Esophagus squamous epithelium (tissue), 5 donors: ENCODE measurements around the gene GALNT2. TPM values are rescaled to one million over a fixed set of nuclear protein-coding genes. Genes with fewer than 3 reads are reported as not detected.

Experiments used
- DNase-seq: peaks from one replicate; lab custom pipeline; 2025; lab: John Stamatoyannopoulos, UW
- H3K27ac ChIP-seq, 4 donors: fragments of 200-600 bp; sonication (generic); one replicate each; pipeline ENCODE4 v1.5.1; 2016 to 2019; ENCODE audit warnings: mild to moderate bottlenecking in 1 of 4
- H3K27me3 ChIP-seq, 4 donors: fragments of 200-600 bp; sonication (generic); 1 replicate in 3 of 4; 2 replicates in 1 of 4; pipeline versions ENCODE4 v1.5.1 to v1.6.0; 2017 to 2021; ENCODE audit warnings: antibody characterized with exemption in 1 of 4
- H3K36me3 ChIP-seq, 3 donors: fragments of 200-600 bp; sonication (generic); one replicate each; pipeline ENCODE4 v1.5.1; 2016 to 2019
- H3K4me1 ChIP-seq, 3 donors: fragments of 200-600 bp; sonication (generic); one replicate each; pipeline ENCODE4 v1.5.1; 2017 to 2019
- H3K4me3 ChIP-seq, 4 donors: fragments of 200-600 bp; sonication (generic); 1 replicate in 3 of 4; 2 replicates in 1 of 4; pipeline ENCODE4 v1.5.1; 2016 to 2019; ENCODE audit warnings: mild to moderate bottlenecking in 2 of 4, moderate library complexity in 1 of 4
- H3K9me3 ChIP-seq, 3 donors: fragments of 200-600 bp; sonication (generic); one replicate each; pipeline ENCODE4 v1.5.1; 2016 to 2019
- CTCF ChIP-seq, 6 experiments: fragments of 450-650 bp in 4 of 6; fragments of 200-600 bp in 2 of 6; sonication (generic) in 2 of 6; IDR thresholded peaks; one replicate each; pipeline ENCODE4 v1.5.1; 2016 to 2019; ENCODE audit warnings: antibody characterized with exemption in 6 of 6, mild to moderate bottlenecking in 4 of 6, moderate library complexity in 4 of 6
- POLR2A ChIP-seq, 4 donors: fragments of 450-650 bp; IDR thresholded peaks; one replicate each; pipeline ENCODE4 v1.6.1; 2017; ENCODE audit warnings: antibody characterized with exemption in 4 of 4, mild to moderate bottlenecking in 4 of 4, moderate library complexity in 3 of 4
- WGBS, 2 donors: methylation state at CpG; one replicate each; pipeline ENCODE4 v1.1.5; 2018; 5-methylcytosine and 5-hydroxymethylcytosine counted together
- intact Hi-C: fragments of 100-400 bp; cut with DNase I; formaldehyde crosslinking; loops from one replicate; pipeline ENCODE4 v1.15.0; 2022
- total RNA-seq, 4 donors: library from RNA; depleted of rRNA; stranded (reverse); fragments of >200 nt; gene quantifications; one replicate each; pipeline ENCODE4 v1.1.0, GENCODE V29; 2016
- donor health status: DM: yes; HTN: yes; CAD: no.

The GALNT2 gene
- total RNA-seq, 4 donors from 2014 or later, result 25.8 to 36.2 (median 31.0) TPM

GRCh38 chr1:230136453-230137336, 69.7 kb downstream of the GALNT2 start:
- 66 to 86% methylated on average over 10 to 30 of the region's 34 CpGs for WGBS, 2 donors
- peaks cover 0 to 24% (median 0%) of the 10 kb centered on the region in 3 donors for H3K4me1 ChIP-seq
- H3K4me3 ChIP-seq, result no peak overlapping the region
- peaks cover 0 to 13% (median 0%) of the 10 kb centered on the region in 3 donors for H3K36me3 ChIP-seq
- TF ChIP-seq CTCF (IDR thresholded peaks at IDR 0.05) (no peak), POLR2A (IDR thresholded peaks at IDR 0.05) (no peak)
- no peaks in the 10 kb centered on the region for H3K27me3 ChIP-seq
- no peak for DNase-seq
- no peaks in the 10 kb centered on the region for H3K9me3 ChIP-seq
- intact Hi-C loops, result no loop called here
- H3K27ac ChIP-seq, result no peak overlapping the region

GRCh38 chr1:230137337-230137815, 70.3 kb downstream of the GALNT2 start:
- H3K27me3 ChIP-seq, result no peaks in the 10 kb centered on the region
- WGBS, 2 donors, result 63% methylated on average over 4 of the region's 4 CpGs
- intact Hi-C loops, result no loop called here
- no peaks in the 10 kb centered on the region for H3K9me3 ChIP-seq
- TF ChIP-seq POLR2A (IDR thresholded peaks at IDR 0.05), result no peak
- TF ChIP-seq CTCF (IDR thresholded peaks at IDR 0.05), result no peak
- no peak overlapping the region for H3K4me3 ChIP-seq
- H3K27ac ChIP-seq, result no peak overlapping the region
- no peak for DNase-seq
- H3K36me3 ChIP-seq, result peaks cover 0 to 13% (median 0%) of the 10 kb centered on the region in 3 donors
- H3K4me1 ChIP-seq, result peaks cover 0 to 26% (median 0%) of the 10 kb centered on the region in 3 donors

GRCh38 chr1:230138561-230139239, 71.7 kb downstream of the GALNT2 start:
- no peaks in the 10 kb centered on the region for H3K9me3 ChIP-seq
- TF ChIP-seq POLR2A (IDR thresholded peaks at IDR 0.05) (no peak), CTCF (IDR thresholded peaks at IDR 0.05) (no peak)
- intact Hi-C loops, result no loop called here
- WGBS, 2 donors, result 85 to 93% methylated on average over 7 of the region's 7 CpGs
- peaks cover 0 to 40% (median 3%) of the 10 kb centered on the region in 3 donors for H3K4me1 ChIP-seq
- peaks cover 0 to 13% (median 0%) of the 10 kb centered on the region in 3 donors for H3K36me3 ChIP-seq
- H3K27ac ChIP-seq, result no peak overlapping the region
- H3K4me3 ChIP-seq, result no peak overlapping the region
- no peak for DNase-seq
- H3K27me3 ChIP-seq, result no peaks in the 10 kb centered on the region

- WGBS, 2 donors, result 89 to 100% methylated on average over 2 of the region's 4 CpGs
- no peaks in the 10 kb centered on the region for H3K9me3 ChIP-seq
- intact Hi-C loops, result no loop called here
- no peaks in the 10 kb centered on the region for H3K27me3 ChIP-seq
- H3K36me3 ChIP-seq, result peaks cover 0 to 13% (median 0%) of the 10 kb centered on the region in 3 donors
- H3K4me1 ChIP-seq, result peaks cover 0 to 46% (median 3%) of the 10 kb centered on the region in 3 donors
- no peak overlapping the region for H3K27ac ChIP-seq
- TF ChIP-seq POLR2A (IDR thresholded peaks at IDR 0.05), result no peak
- H3K4me3 ChIP-seq, result no peak overlapping the region
- DNase-seq, result no peak
Measured at GRCh38 chr1:230139315-230139714, 72.3 kb downstream of the GALNT2 start.

GRCh38 chr1:230139741-230140140, 72.7 kb downstream of the GALNT2 start:
- H3K27ac ChIP-seq, result no peak overlapping the region
- H3K4me1 ChIP-seq, result peaks cover 0 to 50% (median 3%) of the 10 kb centered on the region in 3 donors
- intact Hi-C loops, result no loop called here
- TF ChIP-seq POLR2A (IDR thresholded peaks at IDR 0.05) (no peak), CTCF (IDR thresholded peaks at IDR 0.05) (no peak)
- no peaks in the 10 kb centered on the region for H3K27me3 ChIP-seq
- H3K4me3 ChIP-seq, result no peak overlapping the region
- 82 to 86% methylated on average over 4 to 7 of the region's 8 CpGs for WGBS, 2 donors
- H3K9me3 ChIP-seq, result no peaks in the 10 kb centered on the region
- H3K36me3 ChIP-seq, result peaks cover 0 to 13% (median 0%) of the 10 kb centered on the region in 3 donors
- DNase-seq, result no peak
